Fibroblast of mammary gland (primary cell): ENCODE measurements around the gene SCUBE1.

Experiments used
- DNase-seq: peaks from one replicate; pipeline ENCODE4 v3.0.0-alpha.2; 2010; ENCODE audit warnings: low read depth
- H3K4me3 ChIP-seq: 2 replicates; pipeline ENCODE4 v1.5.1; 2011; ENCODE audit warnings: low read depth, mild to moderate bottlenecking, low read length, moderate library complexity; ENCODE audit not compliant: control insufficient read depth
- TF ChIP-seq, protein P1 (sequence below): conservative IDR thresholded peaks from 2 replicates; pipeline ENCODE4 v1.5.1; 2011; ENCODE audit warnings: low read depth, low read length, inconsistent platforms; ENCODE audit not compliant: control insufficient read depth, insufficient read depth

SCUBE1 gene

DNA sequence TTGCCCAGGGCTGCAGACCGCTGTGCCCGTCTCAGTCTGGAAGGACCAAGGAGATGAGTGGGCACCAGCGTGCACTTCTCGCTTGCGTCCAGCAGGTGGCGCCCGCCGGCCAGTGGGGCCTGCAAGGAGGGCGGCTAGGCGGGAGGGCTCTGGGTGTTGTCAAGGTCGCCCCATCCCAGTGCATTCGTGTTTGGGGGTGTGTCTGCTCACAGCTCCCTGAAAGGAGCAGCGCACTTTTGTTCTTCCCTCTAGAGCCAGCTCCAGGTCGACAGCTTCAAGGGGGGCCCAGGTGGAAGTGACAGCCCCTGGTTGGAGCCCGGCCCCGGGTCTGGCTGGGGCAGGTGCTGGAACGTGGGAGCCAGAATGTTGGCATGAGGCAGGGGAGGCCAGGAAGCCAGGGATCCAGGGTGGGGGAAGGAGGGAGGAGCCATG is 45.3 kb upstream of the SCUBE1 start:
- no peak overlapping the region for H3K4me3 ChIP-seq
- peak; percentile 48 for DNase-seq
- TF ChIP-seq, protein P1, sequence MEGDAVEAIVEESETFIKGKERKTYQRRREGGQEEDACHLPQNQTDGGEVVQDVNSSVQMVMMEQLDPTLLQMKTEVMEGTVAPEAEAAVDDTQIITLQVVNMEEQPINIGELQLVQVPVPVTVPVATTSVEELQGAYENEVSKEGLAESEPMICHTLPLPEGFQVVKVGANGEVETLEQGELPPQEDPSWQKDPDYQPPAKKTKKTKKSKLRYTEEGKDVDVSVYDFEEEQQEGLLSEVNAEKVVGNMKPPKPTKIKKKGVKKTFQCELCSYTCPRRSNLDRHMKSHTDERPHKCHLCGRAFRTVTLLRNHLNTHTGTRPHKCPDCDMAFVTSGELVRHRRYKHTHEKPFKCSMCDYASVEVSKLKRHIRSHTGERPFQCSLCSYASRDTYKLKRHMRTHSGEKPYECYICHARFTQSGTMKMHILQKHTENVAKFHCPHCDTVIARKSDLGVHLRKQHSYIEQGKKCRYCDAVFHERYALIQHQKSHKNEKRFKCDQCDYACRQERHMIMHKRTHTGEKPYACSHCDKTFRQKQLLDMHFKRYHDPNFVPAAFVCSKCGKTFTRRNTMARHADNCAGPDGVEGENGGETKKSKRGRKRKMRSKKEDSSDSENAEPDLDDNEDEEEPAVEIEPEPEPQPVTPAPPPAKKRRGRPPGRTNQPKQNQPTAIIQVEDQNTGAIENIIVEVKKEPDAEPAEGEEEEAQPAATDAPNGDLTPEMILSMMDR: peak; percentile 81

DNA sequence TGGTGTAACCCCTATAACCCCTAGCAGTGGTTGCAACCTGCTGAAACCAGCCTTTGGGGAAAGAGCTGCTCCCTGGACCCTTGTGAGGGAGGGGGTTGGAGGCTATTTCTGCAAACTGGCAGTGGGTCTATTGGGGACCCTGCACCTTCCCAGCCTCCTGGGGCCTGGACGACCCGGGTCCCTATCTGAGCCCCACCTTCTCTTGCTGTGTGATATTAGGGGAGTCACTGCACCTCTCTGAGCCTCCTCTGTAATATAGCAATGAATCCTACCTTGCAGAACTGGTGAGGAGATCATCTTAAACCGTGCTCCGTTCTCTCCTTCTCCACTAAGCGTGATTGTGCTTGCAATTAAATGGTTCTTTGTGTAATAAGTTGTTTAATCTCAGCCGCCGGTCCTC is 44.6 kb upstream of the SCUBE1 start:
- no peak overlapping the region for H3K4me3 ChIP-seq
- DNase-seq: no peak
- TF ChIP-seq, protein P1: no peak

DNA sequence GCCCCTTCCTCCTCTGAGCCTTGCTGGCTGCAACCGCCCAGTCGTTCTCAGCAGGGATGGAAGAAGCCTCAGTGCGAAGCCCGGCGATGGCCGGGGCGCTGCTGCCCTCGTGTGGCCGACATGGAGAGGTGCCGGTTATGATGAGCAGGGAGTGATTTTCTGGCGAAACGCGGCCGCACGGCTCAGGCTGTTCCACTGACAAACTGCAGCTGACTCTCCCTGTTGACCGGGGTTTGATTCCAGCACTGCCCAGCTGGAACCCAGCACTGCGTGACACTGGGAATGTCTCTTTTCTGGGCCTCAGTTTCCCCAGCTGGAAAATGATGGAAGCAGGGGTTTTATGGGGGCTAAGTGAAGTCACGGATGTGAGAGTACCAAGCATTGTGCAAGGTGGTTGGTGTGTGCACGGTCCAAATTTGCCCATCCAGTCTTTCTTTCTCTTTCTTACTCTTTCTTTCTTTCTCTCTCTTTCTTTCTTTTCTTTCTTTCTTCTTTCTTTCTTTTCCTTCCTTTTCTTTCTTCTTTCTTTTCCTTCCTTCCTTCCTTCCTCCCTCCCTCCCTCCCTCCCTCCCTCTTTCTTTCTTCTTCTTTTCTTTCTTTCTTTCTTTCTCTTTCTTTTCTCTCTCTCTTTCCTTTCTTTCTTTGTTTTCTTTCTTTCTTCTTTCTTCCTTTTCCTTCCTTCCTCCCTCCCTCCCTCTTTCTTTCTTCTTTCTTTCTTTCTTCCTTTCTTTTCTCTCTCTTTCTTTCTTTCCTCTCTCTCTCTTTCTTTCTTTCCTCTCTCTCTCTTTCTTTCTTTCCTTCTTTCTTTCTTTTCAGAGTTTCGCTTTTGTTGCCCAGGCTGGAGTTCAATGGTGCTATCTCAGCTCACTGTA is 42.8 kb upstream of the SCUBE1 start:
- peak; percentile 63 for DNase-seq
- H3K4me3 ChIP-seq: no peak overlapping the region
- TF ChIP-seq, protein P1: peak; percentile 78

DNA sequence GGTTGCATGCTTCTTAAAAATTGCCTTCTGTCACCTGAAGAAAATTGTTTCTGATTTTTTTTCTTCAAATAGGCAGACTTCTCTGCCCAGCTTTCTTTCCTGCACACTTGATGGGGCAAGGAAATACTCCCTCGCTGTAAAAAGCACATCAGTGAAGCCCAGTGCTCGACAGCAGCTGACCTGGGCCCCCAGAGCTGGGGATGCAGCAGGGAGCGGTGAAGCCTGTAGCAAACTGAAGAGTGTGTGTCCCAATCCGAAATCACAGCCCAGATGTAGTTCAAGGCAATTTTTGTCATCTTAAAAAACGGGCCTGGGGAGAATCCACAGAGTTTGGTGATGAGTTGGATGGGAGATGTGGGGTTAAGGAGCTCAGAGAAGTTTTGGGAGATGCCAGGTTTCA is 41.7 kb upstream of the SCUBE1 start:
- TF ChIP-seq, protein P1: no peak
- H3K4me3 ChIP-seq: no peak overlapping the region
- DNase-seq: no peak

DNA sequence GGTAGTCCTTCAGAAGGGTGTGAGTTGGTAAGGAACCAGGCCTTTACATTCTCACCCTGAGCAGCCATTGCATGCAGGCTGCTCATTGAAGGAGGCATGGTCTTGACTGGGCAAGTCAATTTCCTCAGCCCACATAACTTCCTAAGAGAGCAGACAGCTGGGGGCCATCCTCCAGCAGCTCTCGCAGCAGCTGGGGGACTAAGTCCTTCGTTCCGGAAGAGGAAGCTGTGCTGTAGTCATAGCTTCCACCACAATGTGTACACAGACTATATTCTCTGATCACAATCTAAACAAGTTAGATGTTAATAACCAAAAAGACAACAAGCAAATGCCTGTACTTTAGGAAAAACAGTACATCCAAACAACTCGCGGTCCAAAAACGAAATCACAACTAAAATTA is 38.5 kb upstream of the SCUBE1 start:
- DNase-seq: no peak
- TF ChIP-seq, protein P1: no peak
- H3K4me3 ChIP-seq: no peak overlapping the region

DNA sequence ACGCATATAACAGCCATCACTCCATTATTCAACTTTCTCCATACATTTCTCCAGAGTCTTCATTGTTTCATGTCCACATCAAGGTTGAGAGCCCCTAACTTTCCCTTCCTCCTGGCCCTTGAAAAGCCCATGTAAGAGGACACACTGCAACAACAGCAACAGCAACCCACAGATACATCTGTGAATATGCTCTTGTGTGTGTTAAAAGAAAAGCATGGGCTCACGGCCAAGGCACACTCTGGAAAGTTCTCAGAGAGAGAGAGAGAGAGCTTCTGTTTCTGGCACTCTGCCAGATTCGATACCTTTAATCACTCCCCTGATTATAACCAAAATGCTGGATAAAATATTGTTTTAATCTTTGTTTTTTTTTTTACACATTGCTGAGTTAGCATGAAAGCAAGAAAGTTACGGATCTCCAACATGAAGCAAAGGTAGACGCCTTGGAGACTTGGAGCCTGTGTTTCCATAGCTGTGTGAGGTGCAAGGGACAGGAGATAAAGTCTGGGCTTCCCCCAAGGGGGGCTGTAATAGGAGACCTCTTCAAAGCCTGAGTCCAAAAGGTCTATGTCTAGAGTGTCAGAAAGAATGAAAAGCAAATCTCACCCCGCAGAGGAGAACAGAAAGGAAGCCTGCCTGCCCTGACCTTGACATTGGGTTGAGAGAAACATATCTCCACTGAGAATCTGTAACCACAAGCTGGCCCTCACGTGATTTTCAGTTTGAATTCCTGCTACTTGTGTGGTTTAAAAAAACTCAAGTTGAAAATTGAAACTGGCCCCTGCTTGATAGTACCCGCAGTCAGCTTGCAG is 34.9 kb upstream of the SCUBE1 start:
- no peak overlapping the region for H3K4me3 ChIP-seq
- TF ChIP-seq, protein P1: no peak
- no peak for DNase-seq
